Lung microvascular endothelial cell (primary cell): ENCODE data around the gene PPP1R1B. TPM values are rescaled to one million over a fixed set of nuclear protein-coding genes. Genes with fewer than 3 reads are reported as not detected.
A peak's percentile ranks its signal among the peaks of the same experiment; 100 is the strongest.

ENCODE experiments used
- DNase-seq, 2 donors: peaks; one replicate each; pipeline versions ENCODE4 v3.0.0 to v3.0.0-alpha.2; 2010; ENCODE audit warnings: low read depth in 2 of 2
- total RNA-seq: library from RNA; depleted of rRNA; stranded (reverse); fragments of >200 nt; gene quantifications from 2 replicates; pipeline ENCODE4 v1.2.1, GENCODE V29; 2014

The PPP1R1B gene
- total RNA-seq, 1 donor from 2014 or later = not detected

GRCh38 chr17:39600288-39600996 lies 26.3 kb upstream of the PPP1R1B start:
- no peak for DNase-seq

DNA sequence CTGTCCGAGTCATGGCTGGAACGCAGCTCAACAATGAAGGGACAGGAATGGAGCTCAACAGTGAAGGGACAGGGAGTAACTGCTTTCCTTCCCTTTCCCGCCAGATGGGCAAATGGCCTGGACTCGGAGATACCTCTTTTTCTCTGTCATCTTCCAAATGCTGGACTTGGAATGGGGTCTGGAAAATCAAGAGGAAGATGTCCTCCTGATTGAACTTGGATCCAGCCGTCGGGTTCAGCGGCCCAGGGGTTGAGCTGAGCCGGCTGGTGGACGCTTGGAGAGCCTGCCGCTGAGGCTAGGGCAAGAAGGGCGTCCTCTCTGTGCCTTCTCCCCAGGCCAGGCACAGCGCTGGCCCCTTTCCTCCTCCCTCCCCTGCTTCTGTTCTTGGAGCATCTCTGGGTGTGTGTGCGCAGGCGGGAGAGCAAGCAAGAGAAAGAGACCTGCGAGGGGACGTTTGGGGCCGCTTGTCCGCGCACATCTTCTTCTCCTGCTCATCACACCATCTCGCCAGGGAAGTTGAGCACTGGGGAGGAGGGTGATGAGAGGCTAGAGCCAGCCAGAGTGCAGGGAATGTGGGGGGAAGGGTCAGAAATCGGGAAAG lies 25.7 kb upstream of the PPP1R1B start:
- no peak for DNase-seq

DNA sequence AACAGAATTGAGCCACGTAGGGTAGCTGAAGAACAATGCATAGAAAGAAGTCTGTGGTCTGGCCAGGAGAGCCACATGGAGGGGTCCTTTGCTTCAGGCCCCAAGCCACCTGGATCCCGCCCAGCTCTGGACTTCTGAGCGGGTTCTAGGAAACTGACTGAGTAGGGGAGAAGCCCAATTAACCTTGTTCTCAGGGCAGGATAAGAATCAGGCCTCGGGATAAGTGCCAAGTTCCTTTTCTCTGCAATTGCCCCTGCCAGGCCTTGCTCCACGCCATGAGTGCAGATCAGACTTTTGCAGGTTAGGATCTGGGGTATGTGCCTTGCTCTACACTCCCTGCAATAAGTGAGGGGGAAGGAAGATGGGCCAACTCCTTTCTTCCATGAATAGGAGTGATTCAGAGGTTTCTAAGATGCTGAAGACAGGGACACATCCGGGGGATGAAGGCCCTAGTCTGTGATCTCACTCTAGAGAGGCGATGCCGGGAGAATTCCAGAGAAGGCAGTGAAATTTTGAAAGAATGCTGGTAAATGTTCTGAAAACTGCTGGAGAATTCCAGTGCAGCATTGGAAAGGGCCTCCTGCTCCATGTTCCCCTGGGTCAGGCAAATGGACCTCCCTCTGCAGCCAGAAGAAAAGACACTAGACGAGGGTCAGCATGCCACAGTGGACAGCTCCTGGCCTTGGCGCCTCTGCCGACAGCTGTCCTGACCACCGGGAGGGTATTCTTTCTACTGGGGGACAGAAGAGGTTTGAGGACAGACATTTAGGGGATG lies 24.8 kb upstream of the PPP1R1B start:
- no peak for DNase-seq

GRCh38 chr17:39602533-39603303 lies 24.0 kb upstream of the PPP1R1B start:
- no peak for DNase-seq

- DNase-seq = no peak
Observed at GRCh38 chr17:39603304-39604016, 23.3 kb upstream of the PPP1R1B start.

- DNase-seq = no peak
Observed at GRCh38 chr17:39604911-39605491, 21.8 kb upstream of the PPP1R1B start.

GRCh38 chr17:39605492-39606433 lies 21.0 kb upstream of the PPP1R1B start:
- DNase-seq = peak in 1 of 2 donors; percentile 6

- DNase-seq = no peak
Observed at GRCh38 chr17:39606434-39607056, 20.2 kb upstream of the PPP1R1B start.

GRCh38 chr17:39607057-39607850 lies 19.5 kb upstream of the PPP1R1B start:
- DNase-seq = no peak

GRCh38 chr17:39607851-39608130 lies 19.0 kb upstream of the PPP1R1B start, which contains the start of gene NEUROD2:
Gene NEUROD2 (minus strand): TSS chr17:39607920. CDS start chr17:39606599, 1,321 bp downstream.
- DNase-seq = no peak

- DNase-seq = no peak
Observed at GRCh38 chr17:39608142-39608981, 18.4 kb upstream of the PPP1R1B start.

DNA sequence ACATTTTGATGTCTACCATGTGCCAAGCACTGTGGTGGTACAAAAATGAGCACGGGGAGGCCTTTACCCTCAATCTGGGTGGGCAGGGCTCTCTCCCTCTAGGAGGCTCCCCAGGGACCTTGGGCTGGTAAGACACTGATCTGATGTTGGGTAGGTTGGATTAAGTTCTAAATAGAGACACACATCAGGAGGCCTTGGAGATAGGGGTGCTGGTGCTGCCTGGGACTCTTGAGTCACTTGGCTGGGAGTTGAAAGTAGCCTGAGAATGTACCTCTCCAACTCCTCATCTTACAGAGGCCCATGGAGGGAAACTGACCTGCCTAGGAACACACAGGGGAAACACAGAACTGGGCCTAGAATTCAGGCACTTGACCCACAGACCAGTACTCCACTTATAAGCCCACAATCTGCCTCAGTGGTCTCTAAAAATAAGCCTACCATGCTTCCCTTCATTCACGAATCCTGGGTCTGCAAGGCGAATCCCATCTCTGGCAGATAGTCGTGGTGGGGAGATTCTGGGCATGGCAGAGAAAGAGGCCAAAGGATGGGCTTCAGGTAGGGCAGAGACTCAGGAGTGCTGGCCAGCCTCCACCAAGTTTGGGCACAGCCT lies 17.2 kb upstream of the PPP1R1B start:
- DNase-seq = no peak

DNA sequence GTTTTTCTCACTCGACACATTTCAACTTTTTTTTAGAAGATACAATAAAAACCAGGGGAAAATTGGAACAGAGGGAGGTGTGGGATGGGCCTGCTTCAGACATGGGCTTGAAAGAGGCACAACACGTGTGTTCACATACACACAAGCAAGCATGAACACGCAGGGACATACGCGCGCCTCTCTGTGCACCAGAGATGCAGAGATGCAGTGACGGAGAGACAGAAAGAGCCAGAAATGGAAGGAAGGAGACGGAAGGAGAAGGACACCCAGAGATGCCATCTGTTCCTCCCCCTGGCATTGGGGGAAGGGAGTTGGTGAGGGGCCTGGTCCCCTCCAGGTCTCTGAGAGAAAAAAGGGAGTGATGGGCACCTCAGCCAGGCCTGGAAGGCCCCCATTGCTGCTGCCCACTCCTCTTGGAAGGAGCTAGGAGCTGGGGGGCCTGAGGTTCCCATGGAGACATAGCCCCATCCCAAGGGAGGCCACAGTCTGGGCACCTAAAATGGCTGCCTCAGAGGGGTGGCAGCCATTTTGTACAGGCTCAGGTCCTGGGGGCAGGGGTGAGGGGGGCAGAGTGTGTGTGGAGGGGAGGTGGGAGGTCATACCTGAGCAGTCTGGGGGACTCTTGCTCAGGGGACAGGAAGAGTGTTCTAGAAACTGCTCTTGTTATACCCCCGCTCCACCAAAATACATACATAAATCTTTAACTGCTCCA lies 15.2 kb upstream of the PPP1R1B start:
- no peak for DNase-seq

- no peak for DNase-seq
Observed at GRCh38 chr17:39612291-39612894, 14.4 kb upstream of the PPP1R1B start.

GRCh38 chr17:39612935-39613464 lies 13.8 kb upstream of the PPP1R1B start:
- no peak for DNase-seq
